ENCODE measurements around the gene ADGRA1.
A peak's percentile ranks its signal among the peaks of the same experiment; 100 is the strongest.

The ADGRA1 gene

GRCh38 chr10:133046390-133046765, 41.3 kb upstream of the ADGRA1 start (continued):
- TF ChIP-seq KLF9 (tag by site-specific recombination; IDR thresholded peaks at IDR 0.05; ENCODE audit: low read depth) = no peak

DNA sequence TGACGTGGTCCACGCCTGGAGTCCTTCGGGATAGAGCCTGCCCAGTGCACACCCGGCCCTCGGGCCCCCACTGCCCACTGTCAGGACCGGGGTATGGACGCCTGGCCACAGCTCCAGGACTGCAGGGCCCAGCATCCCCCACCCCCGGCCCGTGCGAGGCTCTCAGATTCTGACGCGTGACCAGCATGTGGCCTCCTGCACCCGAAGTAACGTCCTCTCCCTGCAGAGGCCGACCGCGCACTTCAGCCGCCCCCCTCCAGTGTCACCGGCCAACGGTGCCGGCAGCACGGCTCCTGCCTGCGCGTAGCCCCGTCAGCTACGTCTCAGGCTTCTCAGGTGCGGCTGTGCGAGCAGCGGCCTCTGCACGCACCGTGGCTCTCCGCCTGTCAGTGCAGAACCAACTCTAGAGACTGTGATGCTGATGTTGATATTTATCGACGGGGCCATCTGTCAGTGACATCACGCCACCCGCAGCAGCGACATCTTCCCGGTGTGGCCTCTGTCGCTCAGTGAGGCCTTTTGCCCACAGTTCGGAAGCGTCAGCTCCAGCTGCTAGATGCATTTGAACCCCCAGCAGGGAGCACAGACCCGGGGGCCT, 40.1 kb upstream of the ADGRA1 start:
- POLR2A ChIA-PET = no interaction called here
- no peak overlapping the region for H3K4me3 ChIP-seq (ENCODE audit: low read depth, low read length)

GRCh38 chr10:133048266-133048665, 39.5 kb upstream of the ADGRA1 start:
- CTCF ChIA-PET = interaction anchor here (1.0 kb wide), 1 partner anchor 111 kb away, joined by 4 read pairs; no protein-coding TSS in a partner anchor
- POLR2A ChIA-PET = no interaction called here
- Histone ChIP-seq H3K4me3 (ENCODE audit: low read depth, low read length) (no peak overlapping the region), H3K27ac (ENCODE audit: extremely low read depth, low read depth, low read length) (no peak overlapping the region), H3K36me3 (ENCODE audit: control insufficient read depth in 2 of 2, insufficient read depth in 1 of 2, low read length in 2 of 2) (no peaks in the 10 kb centered on the region), H3K4me1 (ENCODE audit: control insufficient read depth, insufficient read depth, low read length) (no peaks in the 10 kb centered on the region), H3K9me3 (ENCODE audit: control insufficient read depth, insufficient read depth, low read depth, low read length) (no peaks in the 10 kb centered on the region)
- TF ChIP-seq, protein P1, sequence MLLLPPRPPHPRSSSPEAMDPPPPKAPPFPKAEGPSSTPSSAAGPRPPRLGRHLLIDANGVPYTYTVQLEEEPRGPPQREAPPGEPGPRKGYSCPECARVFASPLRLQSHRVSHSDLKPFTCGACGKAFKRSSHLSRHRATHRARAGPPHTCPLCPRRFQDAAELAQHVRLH (tag by site-specific recombination; IDR thresholded peaks at IDR 0.05) = no peak
- TF ChIP-seq ZIC2 (tag by site-specific recombination; IDR thresholded peaks at IDR 0.05) = peak; percentile 93

More for the DNA sequence above, 40.1 kb upstream of the ADGRA1 start:
- no peaks in the 10 kb centered on the region for H3K36me3 ChIP-seq (ENCODE audit: control insufficient read depth in 2 of 2, insufficient read depth in 1 of 2, low read length in 2 of 2)
- no peaks in the 10 kb centered on the region for H3K4me1 ChIP-seq (ENCODE audit: control insufficient read depth, insufficient read depth, low read length)
- H3K9me3 ChIP-seq (ENCODE audit: control insufficient read depth, insufficient read depth, low read depth, low read length) = no peaks in the 10 kb centered on the region
- CTCF ChIA-PET = interaction anchor here (1.2 to 1.6 kb wide), 2 partner anchors 9 to 10 kb away, joined by 3 to 5 read pairs; no protein-coding TSS in a partner anchor
- TF ChIP-seq ZFP37 (tag by site-specific recombination; IDR thresholded peaks at IDR 0.05) (no peak), ZNF138 (tag by site-specific recombination; IDR thresholded peaks at IDR 0.05; ENCODE audit: borderline replicate concordance) (no peak), ZNF214 (tag by site-specific recombination; IDR thresholded peaks at IDR 0.05; ENCODE audit: borderline replicate concordance) (no peak), ZNF571 (tag by site-specific recombination; IDR thresholded peaks at IDR 0.05) (no peak), ZNF248 (tag by site-specific recombination; IDR thresholded peaks at IDR 0.05) (no peak), SP2 (tag by site-specific recombination; IDR thresholded peaks at IDR 0.05) (no peak), ZNF544 (tag by site-specific recombination; IDR thresholded peaks at IDR 0.05) (no peak), ZNF266 (tag by site-specific recombination; IDR thresholded peaks at IDR 0.05; ENCODE audit: low read depth) (no peak), ZEB2 (tag by site-specific recombination; IDR thresholded peaks at IDR 0.05) (no peak), ZNF629 (tag by site-specific recombination; IDR thresholded peaks at IDR 0.05) (no peak)
- TF ChIP-seq, protein P2, sequence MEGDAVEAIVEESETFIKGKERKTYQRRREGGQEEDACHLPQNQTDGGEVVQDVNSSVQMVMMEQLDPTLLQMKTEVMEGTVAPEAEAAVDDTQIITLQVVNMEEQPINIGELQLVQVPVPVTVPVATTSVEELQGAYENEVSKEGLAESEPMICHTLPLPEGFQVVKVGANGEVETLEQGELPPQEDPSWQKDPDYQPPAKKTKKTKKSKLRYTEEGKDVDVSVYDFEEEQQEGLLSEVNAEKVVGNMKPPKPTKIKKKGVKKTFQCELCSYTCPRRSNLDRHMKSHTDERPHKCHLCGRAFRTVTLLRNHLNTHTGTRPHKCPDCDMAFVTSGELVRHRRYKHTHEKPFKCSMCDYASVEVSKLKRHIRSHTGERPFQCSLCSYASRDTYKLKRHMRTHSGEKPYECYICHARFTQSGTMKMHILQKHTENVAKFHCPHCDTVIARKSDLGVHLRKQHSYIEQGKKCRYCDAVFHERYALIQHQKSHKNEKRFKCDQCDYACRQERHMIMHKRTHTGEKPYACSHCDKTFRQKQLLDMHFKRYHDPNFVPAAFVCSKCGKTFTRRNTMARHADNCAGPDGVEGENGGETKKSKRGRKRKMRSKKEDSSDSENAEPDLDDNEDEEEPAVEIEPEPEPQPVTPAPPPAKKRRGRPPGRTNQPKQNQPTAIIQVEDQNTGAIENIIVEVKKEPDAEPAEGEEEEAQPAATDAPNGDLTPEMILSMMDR (tag by site-specific recombination; IDR thresholded peaks at IDR 0.05) = no peak
- TF ChIP-seq, protein P3, sequence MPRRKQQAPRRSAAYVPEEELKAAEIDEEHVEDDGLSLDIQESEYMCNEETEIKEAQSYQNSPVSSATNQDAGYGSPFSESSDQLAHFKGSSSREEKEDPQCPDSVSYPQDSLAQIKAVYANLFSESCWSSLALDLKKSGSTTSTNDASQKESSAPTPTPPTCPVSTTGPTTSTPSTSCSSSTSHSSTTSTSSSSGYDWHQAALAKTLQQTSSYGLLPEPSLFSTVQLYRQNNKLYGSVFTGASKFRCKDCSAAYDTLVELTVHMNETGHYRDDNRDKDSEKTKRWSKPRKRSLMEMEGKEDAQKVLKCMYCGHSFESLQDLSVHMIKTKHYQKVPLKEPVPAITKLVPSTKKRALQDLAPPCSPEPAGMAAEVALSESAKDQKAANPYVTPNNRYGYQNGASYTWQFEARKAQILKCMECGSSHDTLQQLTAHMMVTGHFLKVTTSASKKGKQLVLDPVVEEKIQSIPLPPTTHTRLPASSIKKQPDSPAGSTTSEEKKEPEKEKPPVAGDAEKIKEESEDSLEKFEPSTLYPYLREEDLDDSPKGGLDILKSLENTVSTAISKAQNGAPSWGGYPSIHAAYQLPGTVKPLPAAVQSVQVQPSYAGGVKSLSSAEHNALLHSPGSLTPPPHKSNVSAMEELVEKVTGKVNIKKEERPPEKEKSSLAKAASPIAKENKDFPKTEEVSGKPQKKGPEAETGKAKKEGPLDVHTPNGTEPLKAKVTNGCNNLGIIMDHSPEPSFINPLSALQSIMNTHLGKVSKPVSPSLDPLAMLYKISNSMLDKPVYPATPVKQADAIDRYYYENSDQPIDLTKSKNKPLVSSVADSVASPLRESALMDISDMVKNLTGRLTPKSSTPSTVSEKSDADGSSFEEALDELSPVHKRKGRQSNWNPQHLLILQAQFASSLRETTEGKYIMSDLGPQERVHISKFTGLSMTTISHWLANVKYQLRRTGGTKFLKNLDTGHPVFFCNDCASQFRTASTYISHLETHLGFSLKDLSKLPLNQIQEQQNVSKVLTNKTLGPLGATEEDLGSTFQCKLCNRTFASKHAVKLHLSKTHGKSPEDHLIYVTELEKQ (tag by site-specific recombination; IDR thresholded peaks at IDR 0.05; ENCODE audit: borderline replicate concordance) = no peak
- no peak overlapping the region for H3K27ac ChIP-seq (ENCODE audit: extremely low read depth, low read depth, low read length)
